ENCODE measurements around the gene PTPRT.

The PTPRT gene

DNA sequence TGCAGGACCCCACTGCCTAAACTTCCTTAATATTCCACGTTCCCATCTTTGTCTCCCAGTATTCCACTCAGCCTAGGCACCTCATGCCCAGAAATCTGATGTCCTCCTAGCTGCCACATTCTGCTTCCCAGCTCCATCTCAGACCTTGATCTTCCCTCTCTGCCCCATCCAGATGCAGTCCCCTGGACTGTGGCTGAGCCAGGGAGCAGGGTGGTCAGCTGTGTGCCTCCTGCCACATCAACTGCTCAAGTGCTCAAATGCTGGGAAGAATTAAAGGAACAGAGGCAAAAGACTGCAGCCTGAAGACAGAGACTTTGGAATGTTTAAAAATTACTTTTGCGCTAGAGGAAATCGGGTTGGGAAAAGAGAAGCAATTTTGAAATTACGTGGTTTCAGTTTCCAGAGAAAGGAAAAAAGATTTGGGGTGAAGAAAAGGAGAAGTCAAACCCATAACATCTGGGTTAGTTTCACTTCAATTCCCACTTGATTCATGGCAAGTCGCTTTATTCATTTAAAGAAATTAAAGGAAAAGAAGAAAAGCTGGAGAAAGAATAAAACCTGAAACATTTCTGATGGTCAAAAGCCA, 704.8 kb downstream of the PTPRT start:
- no peak for DNase-seq (ENCODE audit: low read depth in 2 of 3, low spot score in 1 of 3)

DNA sequence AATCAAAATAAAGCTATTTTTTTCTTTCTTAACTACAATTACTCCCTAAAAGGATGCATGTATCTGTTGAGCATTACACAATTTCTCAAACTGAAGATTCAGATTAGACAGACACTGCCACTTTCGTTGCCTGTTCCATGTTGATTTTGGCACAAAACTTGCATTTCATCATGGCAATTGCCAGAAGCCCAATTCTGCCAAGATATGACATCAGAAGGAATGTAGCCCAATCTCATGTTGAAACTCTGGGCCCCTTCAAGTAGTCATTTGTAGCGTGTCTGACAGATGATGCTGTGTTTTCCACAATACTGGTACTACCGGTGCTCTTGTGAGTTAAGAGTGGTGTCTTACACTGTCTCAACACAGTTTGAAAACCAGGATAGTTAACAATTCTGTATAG, 705.4 kb downstream of the PTPRT start:
- no peak for DNase-seq (ENCODE audit: low read depth in 2 of 3, low spot score in 1 of 3)

DNA sequence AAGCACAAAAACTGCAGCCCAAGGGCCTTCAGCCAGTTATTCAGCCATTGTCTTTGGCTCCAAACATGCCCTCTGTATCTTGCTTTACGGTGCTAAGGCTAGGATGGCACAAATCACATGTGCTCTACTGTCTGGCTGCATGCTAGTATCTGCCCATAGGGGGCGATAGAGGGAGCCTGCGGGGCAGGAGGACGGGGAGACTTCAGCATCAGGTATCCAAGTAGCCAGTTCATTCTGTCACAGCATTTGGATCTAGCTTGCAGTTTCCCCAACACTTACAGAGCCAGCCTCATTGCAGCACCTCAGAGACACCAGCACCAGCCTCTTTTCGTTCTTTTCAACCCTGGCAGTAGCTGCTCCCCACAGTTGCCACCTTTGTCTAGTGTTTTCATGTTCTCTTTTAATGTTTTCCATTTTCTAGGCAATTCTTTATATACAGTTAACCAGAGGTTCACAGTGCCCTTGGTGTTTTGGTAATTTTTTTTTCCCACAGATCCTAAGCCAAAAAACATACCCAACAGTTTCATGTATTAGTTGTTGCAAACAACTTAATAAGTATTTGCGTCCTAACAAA, 705.9 kb downstream of the PTPRT start:
- DNase-seq (ENCODE audit: low read depth in 2 of 3, low spot score in 1 of 3), result peak in 1 of 3 donors; percentile 2

DNA sequence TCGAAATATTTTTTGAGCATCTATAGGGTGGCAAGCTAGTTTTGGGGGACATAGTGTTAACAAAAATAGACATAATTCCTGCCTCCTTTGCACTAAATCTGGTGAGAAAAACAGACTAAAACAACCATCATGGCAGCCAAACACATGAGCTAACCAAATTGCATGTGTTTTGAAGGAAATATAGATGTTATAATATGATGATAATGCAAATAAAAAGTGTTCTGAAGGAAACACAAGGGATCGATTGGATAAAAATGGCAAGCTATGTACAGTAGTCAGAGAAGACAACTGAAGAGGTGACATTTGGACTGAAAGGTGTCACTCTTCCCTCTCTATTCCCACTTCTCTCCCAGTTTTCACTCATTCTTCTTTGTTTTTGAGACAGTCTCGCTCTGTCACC, 706.9 kb downstream of the PTPRT start:
- DNase-seq (ENCODE audit: low read depth in 2 of 3, low spot score in 1 of 3), result no peak

DNA sequence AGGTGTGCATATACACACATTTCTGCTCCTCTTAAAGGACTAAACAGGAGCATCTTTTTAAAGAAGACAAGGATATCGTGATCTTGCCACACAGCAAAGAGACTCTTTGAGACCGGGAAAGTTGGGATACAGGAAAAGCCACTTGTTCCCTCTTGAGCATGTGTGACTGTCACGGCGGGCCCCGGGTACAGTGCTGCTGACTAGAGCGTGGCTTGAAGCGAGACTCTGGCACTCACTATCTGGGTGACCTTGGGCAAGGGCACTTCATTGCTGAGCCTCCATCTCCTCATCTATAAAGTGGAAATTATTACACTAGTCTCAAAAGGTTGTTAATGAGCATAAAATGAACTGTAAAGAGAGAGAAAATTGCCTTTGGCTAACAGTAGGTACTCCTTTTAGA, 713.9 kb downstream of the PTPRT start:
- DNase-seq (ENCODE audit: low read depth in 2 of 3, low spot score in 1 of 3), result no peak

DNA sequence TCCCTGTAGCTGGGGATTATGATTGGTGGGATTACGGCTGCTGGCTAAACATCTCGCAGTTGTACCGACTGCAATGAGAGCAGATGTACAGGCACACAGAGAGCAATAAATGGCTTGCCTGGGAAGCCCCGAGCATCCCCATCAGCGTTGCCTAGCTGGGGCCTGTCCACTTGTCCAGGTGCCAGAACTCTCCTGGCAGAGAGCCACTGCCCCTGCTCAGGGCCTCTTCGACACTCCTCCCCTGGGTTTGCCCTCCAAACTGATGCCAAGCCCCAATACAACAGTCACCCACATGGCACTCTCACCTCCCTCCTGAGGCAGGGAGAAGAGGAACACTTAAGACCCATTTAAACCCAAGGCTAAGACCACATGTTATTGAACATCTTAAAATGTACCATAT, 715.1 kb downstream of the PTPRT start:
- DNase-seq (ENCODE audit: low read depth in 2 of 3, low spot score in 1 of 3), result no peak

DNA sequence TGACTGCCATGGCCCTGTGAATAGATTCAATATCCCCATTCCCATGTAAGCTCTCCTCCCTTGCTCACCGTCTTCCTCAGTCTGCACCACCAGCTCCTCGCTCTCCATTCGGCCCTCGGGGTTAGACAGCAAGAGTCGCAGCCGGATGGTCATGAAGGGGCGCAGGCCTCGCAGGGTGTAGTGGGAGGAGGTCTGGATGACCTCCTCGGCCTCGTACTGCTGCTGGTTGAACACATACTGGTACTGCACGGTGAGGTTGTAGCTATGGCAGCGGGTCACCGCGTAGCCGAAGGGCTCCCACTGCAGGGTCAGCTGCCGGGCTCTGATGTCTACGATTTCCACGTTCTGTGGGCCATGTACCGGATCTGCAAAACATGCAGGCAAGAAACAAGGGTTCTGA, 717.5 kb downstream of the PTPRT start:
- no peak for DNase-seq (ENCODE audit: low read depth in 2 of 3, low spot score in 1 of 3)

DNA sequence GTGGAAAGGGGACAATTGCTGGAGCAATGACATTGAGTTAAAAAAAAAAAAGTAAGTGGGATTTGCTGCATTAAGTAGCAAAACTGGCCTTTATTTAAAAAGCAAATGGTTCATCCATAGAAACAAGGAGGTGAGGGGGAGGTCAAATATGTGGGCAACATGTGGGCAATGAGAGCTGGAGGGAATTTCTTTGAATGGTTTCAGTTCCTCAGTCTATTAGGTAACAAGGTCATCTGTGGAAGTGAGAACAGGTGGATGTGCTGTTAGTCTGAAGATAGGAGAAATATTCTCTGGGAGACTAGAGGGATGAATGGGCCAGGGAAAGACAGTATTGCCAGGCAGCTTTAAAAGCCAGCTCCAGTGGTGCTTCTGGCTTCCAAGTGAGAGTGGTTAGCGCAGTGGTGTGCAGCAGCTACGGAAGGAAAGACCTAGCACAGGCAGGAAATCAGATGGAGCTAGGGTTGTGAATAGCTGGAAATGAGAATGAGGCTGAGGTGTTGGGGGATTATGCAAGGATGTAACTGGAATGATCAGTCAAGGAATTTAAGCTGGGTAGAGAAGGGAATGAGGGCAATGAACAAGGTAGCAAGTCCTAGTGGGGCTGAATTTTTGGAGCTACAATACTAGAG, 727.6 kb downstream of the PTPRT start:
- no peak for DNase-seq (ENCODE audit: low read depth in 2 of 3, low spot score in 1 of 3)

DNA sequence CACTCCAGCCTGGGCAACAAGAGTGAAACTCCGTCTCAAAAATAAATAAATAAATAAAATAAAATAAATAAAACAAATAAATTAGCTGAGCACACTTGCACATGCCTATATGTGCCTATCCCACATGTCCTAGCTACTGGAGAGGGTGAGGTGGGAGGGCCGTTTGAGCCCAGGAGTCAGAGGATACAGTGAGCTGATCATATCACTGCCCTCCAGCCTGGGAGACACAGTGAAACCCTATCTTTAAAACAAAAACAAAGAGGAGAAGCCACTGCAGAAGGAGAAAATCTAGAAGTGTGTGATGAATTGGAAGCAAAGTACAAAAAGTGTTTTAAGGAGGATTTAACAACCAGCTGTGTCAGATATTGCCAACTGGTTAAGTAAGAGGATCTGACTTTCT, 728.4 kb downstream of the PTPRT start:
- DNase-seq (ENCODE audit: low read depth in 2 of 3, low spot score in 1 of 3), result no peak

DNA sequence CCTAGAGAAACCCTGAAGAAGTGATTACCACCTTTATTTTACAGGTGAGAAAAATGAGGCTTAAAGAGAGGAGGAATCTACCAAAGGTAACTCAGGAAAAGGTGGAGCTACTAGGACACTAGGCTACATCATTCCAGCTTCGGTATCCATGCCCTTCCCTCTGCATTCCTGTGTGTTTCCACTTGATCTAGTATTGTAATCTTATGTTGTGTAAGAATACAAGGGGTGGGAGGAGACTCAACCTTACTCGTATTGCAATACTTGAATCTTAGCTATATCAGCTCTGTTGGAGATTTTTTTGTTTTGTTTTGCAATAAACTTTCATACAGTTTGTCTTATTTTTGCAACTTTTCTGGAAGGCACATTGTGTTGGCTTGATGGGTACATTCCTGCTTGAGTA, 742.4 kb downstream of the PTPRT start:
- no peak for DNase-seq (ENCODE audit: low read depth in 2 of 3, low spot score in 1 of 3)

DNA sequence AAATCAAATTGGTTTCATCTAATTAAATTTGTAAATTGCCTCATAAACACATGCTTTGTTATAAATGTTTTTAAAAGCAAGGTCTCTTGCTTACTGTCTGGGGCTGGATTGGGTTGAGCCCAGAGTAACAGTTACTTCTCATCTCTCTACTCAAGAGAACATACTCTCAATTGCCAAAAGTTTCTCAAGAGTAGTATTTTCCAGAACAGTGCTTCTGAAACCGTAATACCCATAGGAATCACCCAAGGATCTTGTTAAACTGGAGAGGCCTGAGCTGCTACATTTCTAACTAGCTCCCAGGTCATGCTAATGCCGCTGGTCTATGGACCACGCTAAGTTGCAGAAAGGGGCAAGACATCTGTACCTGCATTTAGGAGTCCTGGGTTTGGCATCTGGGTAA, 744.9 kb downstream of the PTPRT start:
- no peak for DNase-seq (ENCODE audit: low read depth in 2 of 3, low spot score in 1 of 3)

DNA sequence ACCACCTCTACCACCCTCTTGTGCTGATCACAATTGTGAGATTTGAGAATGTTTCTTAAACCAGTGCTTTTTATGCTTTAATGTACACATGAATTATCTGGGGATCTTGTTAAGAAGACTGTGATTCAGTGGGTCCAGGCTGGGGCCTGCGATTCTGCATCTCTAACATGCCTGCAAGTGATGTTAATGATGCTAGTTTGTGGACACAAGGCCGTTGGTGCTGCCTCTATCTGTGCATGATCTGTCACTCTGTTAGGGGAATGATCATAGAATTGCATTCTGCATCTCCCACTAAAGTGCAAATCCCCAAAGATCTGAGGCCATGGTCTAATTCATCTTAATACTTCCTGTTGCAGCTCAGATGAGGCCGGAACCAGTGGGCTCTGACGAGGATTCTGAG, 746.5 kb downstream of the PTPRT start:
- no peak for DNase-seq (ENCODE audit: low read depth in 2 of 3, low spot score in 1 of 3)

DNA sequence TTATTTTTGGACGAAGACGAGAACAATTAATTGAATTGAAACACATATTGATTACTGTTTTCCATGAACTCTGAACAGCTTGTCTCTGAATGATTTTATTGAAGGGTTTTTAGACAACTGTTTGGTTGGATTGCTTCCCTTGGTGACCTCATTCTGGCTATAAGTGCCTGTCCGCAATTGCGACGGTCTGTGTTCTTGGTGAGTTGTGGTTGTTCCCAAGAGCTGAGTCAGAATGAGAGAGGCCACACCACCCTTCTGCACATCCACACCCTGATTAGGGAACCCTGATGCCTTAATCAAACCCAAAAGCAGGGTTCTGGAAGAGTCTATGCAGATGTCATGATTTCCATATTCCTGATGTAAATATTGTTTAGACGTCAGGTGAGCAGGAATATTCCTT, 747.0 kb downstream of the PTPRT start:
- DNase-seq (ENCODE audit: low read depth in 2 of 3, low spot score in 1 of 3), result no peak

DNA sequence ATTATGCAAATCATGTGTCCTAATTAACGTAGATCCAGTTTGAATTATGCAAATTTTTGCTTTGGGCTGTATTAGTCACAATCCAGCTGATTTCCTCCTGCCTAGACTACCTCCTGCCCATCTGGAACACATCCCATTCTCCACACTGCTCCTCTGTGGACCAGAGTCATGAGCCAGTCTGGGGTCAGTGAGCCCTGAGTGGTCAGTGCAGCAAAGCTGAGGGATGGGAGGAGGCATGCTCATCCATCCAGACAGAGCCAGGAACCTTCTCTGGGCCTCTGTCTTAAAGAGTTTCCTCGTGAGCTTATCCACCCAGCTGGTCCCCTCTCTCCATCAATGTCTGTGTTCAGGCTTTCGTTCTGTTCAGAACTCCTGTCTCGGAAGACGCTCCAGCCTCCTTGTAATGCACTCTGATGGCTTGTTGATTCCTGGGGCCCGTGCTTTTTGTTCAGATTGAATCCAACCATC, 747.8 kb downstream of the PTPRT start:
- no peak for DNase-seq (ENCODE audit: low read depth in 2 of 3, low spot score in 1 of 3)

DNA sequence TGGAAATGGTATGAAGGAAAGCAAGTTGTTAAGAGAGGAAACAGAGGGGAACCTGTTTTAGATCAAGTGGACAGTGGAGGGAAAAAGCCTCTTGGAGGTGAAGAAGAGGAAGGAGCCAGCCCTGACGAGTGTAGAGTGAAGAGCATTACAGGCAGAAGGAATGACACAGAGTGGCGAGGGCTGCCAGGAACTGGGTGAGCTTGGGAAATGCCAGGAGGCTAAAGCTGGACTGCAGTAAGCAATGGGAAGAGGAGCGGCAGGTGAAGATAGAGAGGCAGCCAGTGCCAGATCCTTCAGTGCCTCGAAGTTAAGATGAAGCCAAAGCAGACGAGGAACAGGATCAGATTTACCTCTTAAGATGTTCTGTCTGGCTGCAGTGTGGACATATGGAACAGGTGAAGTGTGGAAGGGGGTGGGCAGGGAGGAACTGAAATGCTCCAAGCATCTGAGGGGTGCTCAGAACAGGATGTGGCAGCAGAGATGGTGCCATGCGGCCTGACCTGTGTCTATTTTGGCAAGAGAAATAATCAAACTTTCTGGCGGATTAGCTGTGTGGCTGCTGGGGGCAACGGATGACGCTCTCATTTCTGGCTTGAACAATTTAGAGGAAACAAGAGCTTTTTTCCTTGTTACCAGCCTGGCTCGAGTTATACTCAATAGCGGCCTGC, 748.4 kb downstream of the PTPRT start:
- no peak for DNase-seq (ENCODE audit: low read depth in 2 of 3, low spot score in 1 of 3)

DNA sequence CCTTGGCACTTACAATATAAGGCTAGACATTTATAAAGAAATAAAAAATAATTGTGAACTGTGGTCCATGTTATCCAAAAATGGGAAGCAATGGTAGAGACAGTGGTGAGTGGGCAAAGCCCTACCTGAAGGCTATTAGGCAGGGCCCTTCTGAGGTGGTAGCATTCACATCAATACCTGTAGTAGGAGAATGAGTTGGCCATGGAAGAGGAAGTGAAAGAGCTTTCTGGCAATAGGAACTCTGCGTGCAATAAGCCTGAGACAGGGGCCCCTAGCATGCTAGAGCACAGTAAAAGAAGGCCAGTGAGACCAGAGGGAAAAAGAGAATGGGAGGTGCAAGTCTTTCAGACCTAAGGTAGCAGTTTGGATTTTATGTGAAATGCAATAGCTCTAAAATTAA, 754.5 kb downstream of the PTPRT start:
- no peak for DNase-seq (ENCODE audit: low read depth in 2 of 3, low spot score in 1 of 3)

DNA sequence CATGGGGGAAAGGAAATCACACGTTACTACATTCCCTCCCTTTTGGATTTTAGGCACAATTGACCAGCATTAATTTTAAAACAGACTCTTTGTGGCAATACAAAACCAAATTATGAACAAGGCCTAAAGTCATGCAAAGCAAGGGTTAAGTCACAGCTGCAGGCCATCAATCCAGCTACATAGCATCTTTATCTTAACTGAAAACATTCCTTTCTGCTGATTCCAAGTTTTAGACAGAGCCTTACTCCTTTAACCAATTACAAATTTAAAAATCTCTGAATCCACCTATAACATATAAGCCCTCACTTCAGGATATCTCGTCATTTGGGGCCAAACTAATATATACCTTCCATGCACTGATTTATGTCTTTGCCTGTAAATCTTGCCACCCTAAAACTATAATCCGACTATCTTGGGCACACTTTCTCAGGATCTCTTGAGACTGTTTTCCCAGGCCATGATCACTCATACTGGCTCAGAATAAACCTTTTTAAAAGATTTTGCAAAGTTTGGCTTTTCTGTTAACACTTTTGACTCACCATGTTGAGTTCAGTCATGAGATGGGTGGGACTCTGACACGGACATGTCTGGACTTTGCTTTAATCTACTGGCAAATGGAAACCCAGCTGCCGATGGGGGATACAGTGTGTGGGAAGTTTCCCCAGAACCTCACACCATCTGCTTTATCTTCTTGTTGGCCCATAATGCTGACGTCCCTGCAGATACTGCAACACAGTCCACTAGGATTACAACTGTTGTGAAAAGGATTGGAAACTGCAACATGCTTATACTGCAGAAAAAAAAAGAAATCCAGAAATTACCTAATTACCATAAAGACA, 757.0 kb downstream of the PTPRT start:
- no peak for DNase-seq (ENCODE audit: low read depth in 2 of 3, low spot score in 1 of 3)

DNA sequence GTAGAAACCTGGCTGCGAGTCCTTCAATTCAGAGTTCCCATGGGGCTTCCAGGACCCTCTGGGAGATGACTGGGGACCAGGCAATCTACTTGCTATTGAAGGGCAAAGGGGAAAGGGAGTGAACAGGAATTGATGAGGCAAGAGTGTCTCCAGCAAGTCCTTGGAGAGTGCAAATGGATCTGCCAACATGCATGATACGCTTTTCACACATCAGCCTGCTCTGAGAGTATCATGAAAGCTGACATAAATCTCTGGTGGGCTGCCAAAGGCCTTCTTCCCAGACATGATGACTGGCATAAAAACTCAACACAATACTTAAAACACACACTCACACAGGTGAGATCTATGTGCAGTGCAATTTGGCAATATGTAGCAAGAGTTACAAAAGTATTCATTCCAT, 759.1 kb downstream of the PTPRT start:
- DNase-seq (ENCODE audit: low read depth in 2 of 3, low spot score in 1 of 3), result no peak

DNA sequence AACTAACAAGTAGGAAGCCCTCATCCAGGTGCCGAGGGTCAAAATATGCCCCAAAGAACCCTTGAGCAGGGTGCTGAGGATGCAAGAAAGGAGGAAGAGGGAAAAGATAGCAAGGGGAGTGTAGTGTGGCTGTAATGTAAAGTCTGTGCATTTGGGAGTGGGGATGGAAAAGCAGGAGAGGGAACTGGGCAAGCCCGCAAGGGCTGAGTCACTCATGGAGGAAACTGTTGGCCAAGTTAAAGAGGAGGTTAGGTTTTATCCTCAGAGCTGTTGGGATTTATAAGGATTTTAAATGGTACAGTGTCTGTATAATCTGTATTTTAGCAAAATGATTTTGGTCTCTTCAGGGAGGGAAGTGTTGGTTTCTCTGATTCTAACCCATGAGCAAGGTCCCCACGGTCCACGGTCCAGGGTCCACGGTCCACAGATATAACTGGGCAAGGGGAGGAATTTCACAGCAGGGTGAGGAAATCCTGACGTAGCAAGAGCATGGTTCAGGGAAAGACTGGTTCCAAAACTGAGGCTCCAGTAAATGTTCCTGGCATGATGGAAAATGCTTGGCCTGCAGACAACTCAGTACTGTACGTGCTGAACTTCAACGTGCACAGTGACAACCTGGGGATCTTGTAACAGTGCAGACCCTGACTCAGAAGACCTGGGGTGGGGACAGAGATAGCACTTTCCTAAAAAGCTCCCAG, 759.8 kb downstream of the PTPRT start:
- DNase-seq (ENCODE audit: low read depth in 2 of 3, low spot score in 1 of 3), result no peak

DNA sequence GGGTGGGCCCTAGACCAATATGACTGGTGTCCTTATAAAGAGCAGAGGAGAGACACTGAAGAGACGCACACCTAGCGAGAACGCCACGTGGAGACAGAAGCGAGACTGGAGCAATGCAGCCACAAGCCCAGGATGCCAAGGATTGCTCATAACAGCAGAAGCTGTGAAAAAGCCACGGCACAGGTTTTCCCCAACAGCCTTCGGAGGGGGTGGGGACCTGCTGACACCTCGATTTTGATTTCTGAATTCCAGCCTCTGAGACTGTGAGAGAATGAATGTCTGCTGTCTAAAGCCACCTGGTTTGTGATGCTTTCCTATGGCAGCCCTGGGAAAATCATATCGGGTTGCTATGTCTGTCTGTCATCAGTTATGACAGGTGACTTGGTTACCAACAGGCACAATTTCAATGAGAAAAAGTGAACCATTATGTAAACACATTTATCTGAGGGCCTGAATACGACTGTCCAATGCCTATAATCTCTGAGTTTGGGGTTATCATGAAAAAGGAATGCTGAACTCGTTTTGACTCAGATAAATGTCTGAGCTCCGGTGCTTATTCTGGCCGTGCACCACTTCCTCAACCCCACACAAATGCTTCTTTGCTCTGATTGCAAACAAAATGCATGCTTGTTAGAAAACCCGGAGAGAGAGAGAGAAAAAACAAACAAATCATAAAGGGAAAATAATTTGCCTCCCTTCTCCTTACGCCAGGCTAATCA, 769.7 kb downstream of the PTPRT start:
- DNase-seq (ENCODE audit: low read depth in 2 of 3, low spot score in 1 of 3), result no peak

Measured in stimulated activated CD4-positive, alpha-beta T cell treated with anti-CD3 and anti-CD28 coated beads, Interleukin-12 subunit alpha, Interleukin-12 subunit beta, amount 100 ng/mL, for 48 hours (primary cell).